Mesenchymal stem cell (in vitro differentiated cells and primary cell): ENCODE results near the gene CYB5B.
"Not testable (repeated sequence)": the region's sequence is repeated elsewhere in the genome, so short reads cannot be mapped to it uniquely, and the experiment has no call there.

ENCODE experiments used
- DNase-seq: peaks from one replicate; pipeline ENCODE4 v3.0.0-alpha.2; 2013
- H2AFZ ChIP-seq: one replicate; pipeline ENCODE4 v1.6.1; 2013; ENCODE audit warnings: low read depth, mild to moderate bottlenecking, control low read depth, inconsistent platforms, low read length, moderate library complexity
- H2AK5ac ChIP-seq: 2 replicates; pipeline ENCODE4 v1.6.1; 2013; ENCODE audit warnings: low read length, moderate library complexity, mild to moderate bottlenecking, inconsistent platforms; ENCODE audit not compliant: severe bottlenecking
- H2BK120ac ChIP-seq: one replicate; pipeline ENCODE4 v1.6.1; 2013; ENCODE audit warnings: low read depth, mild to moderate bottlenecking, inconsistent platforms, low read length, moderate library complexity
- H2BK12ac ChIP-seq, 2 experiments: one replicate each; pipeline ENCODE4 v1.6.1; 2013; ENCODE audit warnings: inconsistent platforms in 2 of 2, low read length in 2 of 2, mild to moderate bottlenecking in 2 of 2, moderate library complexity in 2 of 2, control low read depth in 1 of 2
- H2BK15ac ChIP-seq: one replicate; pipeline ENCODE4 v1.6.1; 2013; ENCODE audit warnings: mild to moderate bottlenecking, low read depth, inconsistent platforms; ENCODE audit not compliant: poor library complexity, severe bottlenecking
- H2BK5ac ChIP-seq: 2 replicates; pipeline ENCODE4 v1.6.1; 2013; ENCODE audit warnings: low read depth, mild to moderate bottlenecking, low read length, control low read depth, inconsistent platforms; ENCODE audit not compliant: poor library complexity, severe bottlenecking
- H3K14ac ChIP-seq, 2 experiments: one replicate each; pipeline ENCODE4 v1.6.1; 2013; ENCODE audit warnings: inconsistent platforms in 2 of 2, low read length in 2 of 2, control low read depth in 1 of 2, mild to moderate bottlenecking in 1 of 2, moderate library complexity in 1 of 2
- H3K18ac ChIP-seq, 2 experiments: one replicate each; pipeline ENCODE4 v1.6.1; 2013; ENCODE audit warnings: inconsistent platforms in 2 of 2, low read length in 2 of 2, control low read depth in 1 of 2, low read depth in 1 of 2, mild to moderate bottlenecking in 1 of 2
- H3K23ac ChIP-seq, 2 experiments: one replicate each; pipeline ENCODE4 v1.6.1; 2013; ENCODE audit warnings: inconsistent platforms in 2 of 2, low read length in 2 of 2, mild to moderate bottlenecking in 2 of 2, moderate library complexity in 2 of 2, control low read depth in 1 of 2
- H3K27ac ChIP-seq: 2 replicates; pipeline ENCODE4 v1.5.1; 2013; ENCODE audit warnings: mild to moderate bottlenecking, moderate library complexity, low read length, control low read depth, inconsistent platforms; ENCODE audit not compliant: poor library complexity, severe bottlenecking
- H3K27me3 ChIP-seq, 2 experiments: 2 replicates each; pipeline versions ENCODE4 v1.6.1 to v1.7.0; 2013; ENCODE audit warnings: low read length in 2 of 2, mild to moderate bottlenecking in 2 of 2, moderate library complexity in 2 of 2, control low read depth in 1 of 2, inconsistent platforms in 1 of 2; ENCODE audit not compliant: control insufficient read depth in 1 of 2, insufficient read depth in 1 of 2
- H3K36me3 ChIP-seq, 2 experiments: 2 replicates each; pipeline versions ENCODE4 v1.6.1 to v1.7.0; 2013; ENCODE audit warnings: low read length in 2 of 2, control low read depth in 1 of 2, inconsistent platforms in 1 of 2, low read depth in 1 of 2, mild to moderate bottlenecking in 1 of 2; ENCODE audit not compliant: insufficient read depth in 2 of 2, control insufficient read depth in 1 of 2
- H3K4ac ChIP-seq, 2 experiments: one replicate each; pipeline ENCODE4 v1.6.1; 2013; ENCODE audit warnings: inconsistent platforms in 2 of 2, low read length in 2 of 2, mild to moderate bottlenecking in 2 of 2, moderate library complexity in 2 of 2, control low read depth in 1 of 2, low read depth in 1 of 2
- H3K4me1 ChIP-seq: 2 replicates; pipeline ENCODE4 v1.6.1; 2013; ENCODE audit warnings: low read depth, low read length, control low read depth; ENCODE audit not compliant: control insufficient read depth, insufficient read depth
- H3K4me2 ChIP-seq: 2 replicates; pipeline ENCODE4 v1.6.1; 2013; ENCODE audit warnings: low read length, mild to moderate bottlenecking, inconsistent platforms; ENCODE audit not compliant: poor library complexity, severe bottlenecking
- H3K4me3 ChIP-seq, 2 experiments: 2 replicates each; pipeline versions ENCODE4 v1.5.1 to v1.7.0; 2013; ENCODE audit warnings: low read length in 2 of 2, mild to moderate bottlenecking in 2 of 2, control low read depth in 1 of 2, low read depth in 1 of 2; ENCODE audit not compliant: insufficient read depth in 1 of 2
- H3K79me1 ChIP-seq: replicated peaks from 2 replicates; pipeline ENCODE4 v1.6.1; 2013; ENCODE audit warnings: mild to moderate bottlenecking, control low read depth, low read length, inconsistent platforms; ENCODE audit not compliant: poor library complexity, severe bottlenecking
- H3K9ac ChIP-seq: 2 replicates; pipeline ENCODE4 v1.7.0; 2013; ENCODE audit warnings: mild to moderate bottlenecking, low read length, moderate library complexity
- H3K9me3 ChIP-seq: 2 replicates; pipeline ENCODE4 v1.7.0; 2013; ENCODE audit warnings: mild to moderate bottlenecking, low read length; ENCODE audit not compliant: control insufficient read depth
- H4K8ac ChIP-seq: one replicate; pipeline ENCODE4 v1.6.1; 2013; ENCODE audit warnings: inconsistent platforms, mild to moderate bottlenecking, low read length, moderate library complexity
- H4K91ac ChIP-seq: one replicate; pipeline ENCODE4 v1.6.1; 2013; ENCODE audit warnings: mild to moderate bottlenecking, low read length, inconsistent platforms
- whole genome bisulfite sequencing: methylation state at CpG from one replicate; pipeline ENCODE4 v1.1.7; 2013; ENCODE audit warnings: mixed read lengths; 5-methylcytosine and 5-hydroxymethylcytosine counted together

CYB5B gene

DNA sequence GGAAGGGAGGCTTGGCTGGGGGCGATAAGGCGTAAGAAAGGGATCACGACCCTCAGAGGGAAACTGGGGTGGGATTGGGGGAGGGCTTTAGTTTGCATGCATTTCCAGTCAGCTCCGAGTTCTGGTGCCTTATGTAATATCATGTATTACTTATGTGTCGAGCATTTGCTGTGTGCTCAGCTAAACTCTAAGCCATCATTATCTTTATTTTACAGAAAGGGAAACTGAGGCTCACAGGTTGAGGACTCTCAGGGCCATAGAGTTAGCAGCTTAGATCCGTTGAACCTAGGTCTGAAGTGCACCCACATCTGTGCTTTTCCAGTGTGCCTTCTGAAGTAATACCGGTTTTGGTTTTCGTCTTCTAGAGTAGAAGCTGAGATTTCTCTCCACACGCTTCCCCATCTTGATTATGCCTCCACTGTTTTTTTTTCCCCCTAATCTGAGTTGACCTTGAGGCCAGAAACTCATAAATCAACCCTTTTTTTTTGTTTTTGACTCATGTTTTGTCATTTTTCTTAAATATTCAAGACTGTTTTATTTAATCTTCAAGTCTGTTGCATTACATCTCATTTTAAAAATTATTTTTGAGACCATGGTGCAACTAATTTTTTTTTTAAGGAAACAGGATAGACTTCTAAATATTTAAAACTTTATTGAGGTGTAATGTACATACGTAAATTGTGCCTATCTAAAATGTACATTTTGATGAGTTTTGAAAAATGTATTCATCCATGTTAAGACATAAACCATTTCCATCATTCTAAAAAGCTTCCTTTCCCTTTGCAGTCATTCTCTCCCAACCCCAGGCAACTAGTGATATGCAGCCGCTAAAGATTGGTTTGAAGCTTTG, 741 bp downstream of the CYB5B start:
- Histone ChIP-seq H3K18ac (peak overlapping the region; percentile 17 to 88), H2BK12ac (peak overlapping the region in 1 of 2 experiments; percentile 97), H2BK5ac (peak overlapping the region; percentile 35), H3K14ac (peak overlapping the region in 1 of 2 experiments; percentile 99), H3K36me3 (peaks cover 17 to 27% of the 10 kb centered on the region in 2 experiments), H3K9ac (peak overlapping the region; percentile 92), H3K4me1 (peaks cover 5% of the 10 kb centered on the region), H4K91ac (peak overlapping the region; percentile 92), H2BK120ac (peak overlapping the region; percentile 39), H2AK5ac (no peak overlapping the region), H3K4ac (peak overlapping the region in 1 of 2 experiments; percentile 97), H3K9me3 (peaks cover 6% of the 10 kb centered on the region), H3K4me3 (peak overlapping the region; percentile 93 to 94), H2BK15ac (peak overlapping the region; percentile 44), H3K79me1 (peaks cover 2% of the 10 kb centered on the region), H4K8ac (peak overlapping the region; percentile 54), H3K4me2 (peak overlapping the region; percentile 87), H3K27me3 (no peaks in the 10 kb centered on the region), H3K27ac (peak overlapping the region; percentile 71), H2AFZ (peak overlapping the region; percentile 81), H3K23ac (peak overlapping the region in 1 of 2 experiments; percentile 75)
- DNase-seq: peak; percentile 53
- 7% methylated on average over 9 of the region's 11 CpGs for WGBS

DNA sequence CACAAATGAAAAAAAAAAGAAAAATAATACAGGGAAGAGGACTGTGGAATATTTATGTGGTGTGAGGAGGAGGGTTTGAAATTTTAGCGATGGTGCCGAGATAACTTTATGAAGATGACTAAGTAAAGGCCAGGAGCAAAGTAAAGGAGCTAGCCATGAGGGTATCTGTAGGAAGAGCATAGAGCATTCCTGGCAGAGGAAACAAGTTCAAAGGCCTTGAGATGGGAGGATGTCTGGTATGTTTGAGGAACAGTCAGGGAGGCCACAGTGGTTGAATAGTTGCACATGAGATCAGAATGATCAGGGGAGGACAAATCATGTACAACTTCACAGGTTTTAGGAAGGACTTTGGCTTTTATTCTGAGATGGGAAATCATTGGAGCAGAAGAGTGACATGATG, 4.2 kb downstream of the CYB5B start:
- Histone ChIP-seq H2BK5ac (no peak overlapping the region), H3K36me3 (peaks cover 31 to 60% of the 10 kb centered on the region in 2 experiments), H3K4me2 (no peak overlapping the region), H2BK120ac (no peak overlapping the region), H3K79me1 (peaks cover 3% of the 10 kb centered on the region), H3K14ac (no peak overlapping the region), H2BK15ac (no peak overlapping the region), H3K9me3 (peaks cover 6% of the 10 kb centered on the region), H3K27ac (no peak overlapping the region), H3K4me3 (no peak overlapping the region), H3K27me3 (no peaks in the 10 kb centered on the region), H3K4ac (no peak overlapping the region), H4K91ac (no peak overlapping the region), H3K4me1 (peaks cover 5% of the 10 kb centered on the region), H3K9ac (no peak overlapping the region), H4K8ac (no peak overlapping the region), H2AK5ac (no peak overlapping the region), H2BK12ac (no peak overlapping the region), H3K18ac (no peak overlapping the region), H2AFZ (no peak overlapping the region), H3K23ac (no peak overlapping the region)
- WGBS: 100% methylated on average over 2 of the region's 2 CpGs
- DNase-seq: no peak

DNA sequence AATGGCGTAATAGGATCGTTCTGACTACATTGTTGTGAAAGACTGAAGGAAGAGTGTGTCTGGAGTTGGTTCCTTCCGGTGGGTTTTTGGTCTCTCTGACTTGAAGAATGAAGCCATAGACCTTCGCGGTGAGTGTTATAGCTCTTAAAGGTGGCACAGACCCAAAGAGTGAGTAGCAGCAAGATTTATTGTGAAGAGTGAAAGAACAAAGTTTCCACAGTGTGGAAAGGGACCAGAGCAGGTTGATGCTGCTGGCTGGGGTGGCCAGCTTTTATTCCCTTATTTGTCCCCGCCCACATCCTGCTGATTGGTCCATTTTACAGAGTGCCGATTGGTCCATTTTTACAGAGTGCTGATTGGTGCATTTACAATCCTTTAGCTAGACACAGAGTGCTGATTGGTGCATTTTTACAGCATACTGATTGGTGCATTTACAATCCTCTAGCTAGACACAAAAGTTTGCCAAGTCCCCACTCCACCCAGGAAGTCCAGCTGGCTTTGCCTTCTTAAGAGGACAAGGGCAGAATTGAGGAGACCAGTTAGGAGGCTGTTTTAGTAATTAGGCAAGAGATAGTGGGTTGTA, 4.7 kb downstream of the CYB5B start:
- not testable (repeated sequence) for H2BK5ac ChIP-seq, H3K4me2 ChIP-seq, H2BK12ac ChIP-seq, H4K8ac ChIP-seq, H3K27ac ChIP-seq, H4K91ac ChIP-seq, H3K9ac ChIP-seq, H2BK120ac ChIP-seq, H3K4ac ChIP-seq, H3K79me1 ChIP-seq, H2AK5ac ChIP-seq, H3K14ac ChIP-seq, H2AFZ ChIP-seq, H3K4me1 ChIP-seq, H2BK15ac ChIP-seq, H3K23ac ChIP-seq, H3K27me3 ChIP-seq, DNase-seq, H3K4me3 ChIP-seq, H3K9me3 ChIP-seq, H3K18ac ChIP-seq
- 99% methylated on average over 7 of the region's 7 CpGs for WGBS
- peaks cover 31 to 65% of the 10 kb centered on the region in 2 experiments for H3K36me3 ChIP-seq

DNA sequence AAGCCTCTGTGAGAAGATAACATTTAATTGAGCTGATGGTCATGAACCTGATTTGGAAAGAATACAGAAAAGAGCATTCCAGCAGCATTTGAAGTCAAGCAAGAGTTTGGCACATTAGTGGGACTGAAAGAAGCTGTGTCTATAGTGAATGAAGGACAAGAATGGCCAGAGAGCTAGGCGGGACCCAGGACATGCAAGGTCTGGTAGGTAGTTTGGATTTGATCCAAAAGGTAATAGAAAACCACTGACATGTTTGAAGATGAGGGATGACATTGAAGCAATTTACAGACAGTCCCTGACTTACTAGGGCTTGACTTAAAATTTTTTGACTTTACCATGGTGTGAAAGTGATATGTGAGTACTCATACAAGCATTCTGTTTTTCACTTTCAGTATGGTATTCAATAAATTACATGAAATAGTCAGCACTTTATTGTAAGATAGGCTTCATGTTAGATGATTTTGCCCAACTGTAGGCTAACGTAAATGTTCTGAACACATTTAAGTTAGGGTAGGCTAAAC, 7.6 kb downstream of the CYB5B start:
- WGBS: 96% methylated on average over 1 of the region's 2 CpGs
- no peak for DNase-seq
- no peak overlapping the region for H2BK15ac ChIP-seq

More for the DNA sequence above, 7.6 kb downstream of the CYB5B start:
- H3K36me3 ChIP-seq: peaks cover 29 to 75% of the 10 kb centered on the region in 2 experiments
- no peak overlapping the region for H2BK120ac ChIP-seq
- H2AK5ac ChIP-seq: no peak overlapping the region
- H4K8ac ChIP-seq: no peak overlapping the region
- no peak overlapping the region for H4K91ac ChIP-seq
- H3K4ac ChIP-seq: no peak overlapping the region
- no peak overlapping the region for H3K23ac ChIP-seq
- H2BK5ac ChIP-seq: no peak overlapping the region
- no peak overlapping the region for H3K14ac ChIP-seq
- no peak overlapping the region for H2AFZ ChIP-seq
- H3K4me3 ChIP-seq: no peak overlapping the region
- no peak overlapping the region for H3K18ac ChIP-seq
- H3K4me1 ChIP-seq: no peaks in the 10 kb centered on the region
- no peak overlapping the region for H2BK12ac ChIP-seq
- no peak overlapping the region for H3K27ac ChIP-seq
- no peak overlapping the region for H3K9ac ChIP-seq
- peaks cover 6% of the 10 kb centered on the region for H3K9me3 ChIP-seq
- no peaks in the 10 kb centered on the region for H3K27me3 ChIP-seq
- H3K79me1 ChIP-seq: peaks cover 5% of the 10 kb centered on the region
- no peak overlapping the region for H3K4me2 ChIP-seq
